GM21390 (cell line): ENCODE measurements around the gene MYBBP1A.

ENCODE experiments used
- ATAC-seq: cut with Tn5 transposase; IDR thresholded peaks from one replicate; pipeline ENCODE4 v1.9.1; 2021; ENCODE audit not compliant: unreplicated experiment

Gene MYBBP1A

GRCh38 chr17:4506175-4506813 lies 48.9 kb downstream of the MYBBP1A start:
- no peak for ATAC-seq

GRCh38 chr17:4505187-4505586 lies 50.0 kb downstream of the MYBBP1A start:
- no peak for ATAC-seq

- ATAC-seq, result no peak
Measured at GRCh38 chr17:4504188-4504587, 51.0 kb downstream of the MYBBP1A start.

GRCh38 chr17:4503283-4504025 lies 51.7 kb downstream of the MYBBP1A start:
- ATAC-seq, result no peak

GRCh38 chr17:4502466-4503154 lies 52.6 kb downstream of the MYBBP1A start:
- no peak for ATAC-seq

- ATAC-seq, result no peak
Measured at GRCh38 chr17:4501295-4501949, 53.8 kb downstream of the MYBBP1A start.

- ATAC-seq, result no peak
Measured at GRCh38 chr17:4500191-4500571, 55.0 kb downstream of the MYBBP1A start.

- no peak for ATAC-seq
Measured at GRCh38 chr17:4499431-4500190, 55.6 kb downstream of the MYBBP1A start.

GRCh38 chr17:4498461-4499397 lies 56.5 kb downstream of the MYBBP1A start, which contains the start of gene SPNS2:
SPNS2 (plus strand) TSS chr17:4498881; CDS start chr17:4499048, 167 bp downstream.
- no peak for ATAC-seq

GRCh38 chr17:4497101-4497824 lies 57.9 kb downstream of the MYBBP1A start:
- no peak for ATAC-seq

- no peak for ATAC-seq
Measured at GRCh38 chr17:4492721-4493561, 62.2 kb downstream of the MYBBP1A start.

GRCh38 chr17:4490637-4491061 lies 64.5 kb downstream of the MYBBP1A start:
- no peak for ATAC-seq

GRCh38 chr17:4490109-4490591 lies 65.0 kb downstream of the MYBBP1A start:
- no peak for ATAC-seq

- no peak for ATAC-seq
Measured at GRCh38 chr17:4488989-4489595, 66.1 kb downstream of the MYBBP1A start.
